Tibial nerve (tissue), 4 donors: ENCODE results near the gene AFAP1L2.

Experiments used
- EP300 ChIP-seq, 2 donors: sonication (generic); formaldehyde crosslinking; IDR thresholded peaks; one replicate each; pipeline ENCODE4 v1.6.1; 2017; ENCODE audit warnings: antibody characterized with exemption in 2 of 2, mild to moderate bottlenecking in 1 of 2
- TF ChIP-seq, protein P1 (sequence below), 5 experiments: fragments of 200-600 bp in 3 of 5; fragments of 450-650 bp in 2 of 5; sonication (generic) in 3 of 5; IDR thresholded peaks; one replicate each; pipeline ENCODE4 v1.5.1; 2016 to 2019; ENCODE audit warnings: antibody characterized with exemption in 5 of 5, mild to moderate bottlenecking in 3 of 5, moderate library complexity in 2 of 5

DNA sequence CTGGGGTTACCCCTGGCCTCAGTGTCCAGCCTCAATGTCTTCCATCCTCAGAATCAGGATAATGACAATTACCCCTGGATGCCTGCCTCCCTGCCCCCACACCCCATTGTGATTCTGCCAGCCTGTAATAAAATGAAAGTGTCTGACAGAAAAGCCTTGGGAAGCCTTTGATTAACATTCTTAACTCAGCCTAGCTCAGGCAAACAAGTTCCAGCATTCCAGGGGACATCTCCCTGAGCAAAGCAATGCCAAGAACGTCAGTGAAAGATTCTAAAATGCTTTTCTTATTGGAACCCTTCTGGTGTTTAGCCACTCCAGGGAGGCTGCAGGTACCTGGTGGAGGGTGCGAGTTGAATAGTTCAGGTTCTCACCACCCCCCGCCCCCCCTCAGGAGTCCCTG lies 18.7 kb downstream of the AFAP1L2 start:
- TF ChIP-seq, protein P1, sequence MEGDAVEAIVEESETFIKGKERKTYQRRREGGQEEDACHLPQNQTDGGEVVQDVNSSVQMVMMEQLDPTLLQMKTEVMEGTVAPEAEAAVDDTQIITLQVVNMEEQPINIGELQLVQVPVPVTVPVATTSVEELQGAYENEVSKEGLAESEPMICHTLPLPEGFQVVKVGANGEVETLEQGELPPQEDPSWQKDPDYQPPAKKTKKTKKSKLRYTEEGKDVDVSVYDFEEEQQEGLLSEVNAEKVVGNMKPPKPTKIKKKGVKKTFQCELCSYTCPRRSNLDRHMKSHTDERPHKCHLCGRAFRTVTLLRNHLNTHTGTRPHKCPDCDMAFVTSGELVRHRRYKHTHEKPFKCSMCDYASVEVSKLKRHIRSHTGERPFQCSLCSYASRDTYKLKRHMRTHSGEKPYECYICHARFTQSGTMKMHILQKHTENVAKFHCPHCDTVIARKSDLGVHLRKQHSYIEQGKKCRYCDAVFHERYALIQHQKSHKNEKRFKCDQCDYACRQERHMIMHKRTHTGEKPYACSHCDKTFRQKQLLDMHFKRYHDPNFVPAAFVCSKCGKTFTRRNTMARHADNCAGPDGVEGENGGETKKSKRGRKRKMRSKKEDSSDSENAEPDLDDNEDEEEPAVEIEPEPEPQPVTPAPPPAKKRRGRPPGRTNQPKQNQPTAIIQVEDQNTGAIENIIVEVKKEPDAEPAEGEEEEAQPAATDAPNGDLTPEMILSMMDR (IDR thresholded peaks at IDR 0.05), result no peak
- TF ChIP-seq EP300 (IDR thresholded peaks at IDR 0.05), result no peak
